HG02588 (cell line): ENCODE results near the gene ZNF283.
A peak's percentile ranks its signal among the peaks of the same experiment; 100 is the strongest.

Source experiments
- ATAC-seq: cut with Tn5 transposase; IDR thresholded peaks from one replicate; pipeline ENCODE4 v1.9.1; 2021; ENCODE audit warnings: mild to moderate bottlenecking, moderate library complexity; ENCODE audit not compliant: unreplicated experiment

The ZNF283 gene

DNA sequence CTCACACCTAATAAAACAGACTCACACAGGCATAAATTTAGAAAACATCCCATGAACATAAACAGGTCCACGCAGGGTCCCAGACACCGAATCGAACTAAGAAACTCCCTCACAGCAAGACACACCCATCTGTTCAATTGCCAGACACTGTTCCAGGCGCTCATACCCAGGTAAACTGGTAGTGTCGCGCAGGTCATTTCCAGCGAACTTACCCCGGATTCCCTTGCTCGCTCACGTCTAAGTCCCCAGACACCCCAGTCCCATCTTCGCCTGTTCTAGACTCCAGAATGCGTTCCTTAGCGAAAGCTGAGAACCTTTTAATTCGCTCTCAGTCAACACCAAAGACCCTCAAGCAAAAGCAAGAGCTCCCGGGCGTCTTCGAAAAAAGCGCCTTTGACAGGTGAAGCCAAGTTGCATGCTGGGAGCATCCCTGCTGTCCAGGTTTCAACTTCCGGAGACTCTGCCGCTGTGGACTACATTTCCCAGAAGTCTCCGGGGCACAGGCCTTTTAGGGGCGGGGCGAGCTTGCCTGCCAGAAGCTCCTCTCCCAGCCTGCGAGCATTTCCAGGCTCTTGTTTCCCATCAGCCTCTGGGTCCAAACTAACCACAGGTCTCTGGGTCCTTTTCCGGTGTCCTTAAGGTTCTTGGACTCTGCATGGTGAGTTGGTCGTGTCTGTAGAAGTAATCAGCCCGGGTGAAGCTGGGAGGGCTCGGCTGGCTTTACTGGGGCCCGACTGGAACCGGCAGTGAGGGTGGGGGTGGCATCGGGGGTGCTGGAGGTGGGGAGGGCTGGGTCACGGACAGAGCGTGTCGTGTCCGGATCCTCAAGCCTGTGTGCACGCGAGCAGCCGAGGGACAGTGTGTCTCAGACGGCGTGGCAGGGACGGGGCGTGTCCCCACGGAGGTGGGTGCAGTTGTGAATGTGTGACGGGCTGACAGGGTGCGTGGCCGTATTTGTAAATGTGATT is at the start of gene ZNF283:
TSS of gene ZNF283 (plus strand) at position 535 of the 968 bp plus-strand sequence. CDS start 6,184 bp downstream, outside the sequence.
- ATAC-seq, result peak; percentile 88

DNA sequence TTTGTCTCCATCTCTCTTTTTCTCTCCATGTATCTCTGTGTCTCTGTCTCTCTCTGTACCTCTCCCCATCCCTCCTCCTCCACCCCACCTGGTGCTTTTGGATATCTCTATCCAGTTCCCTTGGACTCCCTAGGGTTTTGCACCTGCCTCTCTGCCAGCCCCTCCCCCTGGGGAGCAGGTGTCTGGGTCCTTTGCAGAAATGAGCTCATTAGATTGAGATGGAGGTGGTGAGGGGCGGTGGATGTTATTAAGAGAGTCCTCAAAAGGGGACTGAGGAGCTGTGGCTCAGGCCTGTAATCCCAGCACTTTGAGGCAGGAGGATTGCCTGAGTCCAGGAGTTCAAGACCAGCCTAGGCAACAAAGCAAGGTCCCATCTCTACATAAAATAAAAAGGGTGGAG is 48.5 kb upstream of the ZNF283 start:
- no peak for ATAC-seq

DNA sequence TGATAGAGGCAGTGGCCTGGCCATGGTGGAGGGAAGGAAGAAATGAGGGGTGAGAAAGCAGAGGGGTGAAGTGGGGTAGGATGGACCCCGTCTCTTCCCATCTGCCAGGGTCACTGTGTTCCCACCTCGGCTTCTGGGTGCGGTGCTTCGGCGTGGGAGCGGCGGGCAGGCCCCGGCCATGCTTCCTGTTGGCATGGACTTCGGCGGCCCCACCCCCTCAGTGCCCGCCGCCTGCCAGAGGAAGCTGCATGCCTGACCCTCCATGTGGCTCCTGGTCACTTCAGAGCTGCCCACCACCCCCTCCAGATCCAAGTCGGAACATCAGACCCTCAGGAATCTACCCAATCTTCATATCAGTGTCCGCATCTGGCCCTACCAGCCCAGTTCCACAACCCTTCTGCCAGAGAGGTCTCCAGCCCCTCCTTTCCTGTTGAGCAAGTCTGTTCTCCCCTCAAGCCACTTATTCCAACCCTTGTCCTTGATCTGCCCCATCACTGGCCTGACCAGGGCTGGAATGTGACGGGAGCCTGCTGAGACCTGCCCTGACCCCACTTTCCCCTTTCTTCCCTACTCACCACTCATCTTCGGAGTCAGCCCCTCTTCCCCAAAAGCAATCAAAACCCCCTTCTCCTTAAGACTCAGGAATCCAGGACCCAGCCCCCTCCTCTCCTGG is 47.8 kb upstream of the ZNF283 start:
- no peak for ATAC-seq

DNA sequence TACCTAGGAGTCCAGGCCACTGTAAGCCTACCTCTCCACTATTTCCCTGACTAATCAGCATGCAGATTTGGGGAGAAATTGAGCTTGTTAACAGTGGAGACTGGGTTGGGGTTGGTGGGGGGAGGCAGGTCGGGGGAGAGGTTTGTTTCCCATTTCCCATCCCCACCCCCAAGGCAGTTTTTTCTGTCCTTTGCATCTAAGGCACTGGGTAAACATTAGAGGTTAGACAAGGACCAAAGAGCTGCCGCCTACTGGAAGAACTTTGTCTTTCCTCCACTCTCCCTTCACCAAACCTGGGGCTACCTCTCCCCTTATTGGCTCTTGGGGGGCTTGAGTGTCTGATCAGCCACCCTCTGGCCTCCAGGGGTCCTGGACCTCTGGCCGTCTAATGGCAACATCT is 47.3 kb upstream of the ZNF283 start:
- no peak for ATAC-seq

DNA sequence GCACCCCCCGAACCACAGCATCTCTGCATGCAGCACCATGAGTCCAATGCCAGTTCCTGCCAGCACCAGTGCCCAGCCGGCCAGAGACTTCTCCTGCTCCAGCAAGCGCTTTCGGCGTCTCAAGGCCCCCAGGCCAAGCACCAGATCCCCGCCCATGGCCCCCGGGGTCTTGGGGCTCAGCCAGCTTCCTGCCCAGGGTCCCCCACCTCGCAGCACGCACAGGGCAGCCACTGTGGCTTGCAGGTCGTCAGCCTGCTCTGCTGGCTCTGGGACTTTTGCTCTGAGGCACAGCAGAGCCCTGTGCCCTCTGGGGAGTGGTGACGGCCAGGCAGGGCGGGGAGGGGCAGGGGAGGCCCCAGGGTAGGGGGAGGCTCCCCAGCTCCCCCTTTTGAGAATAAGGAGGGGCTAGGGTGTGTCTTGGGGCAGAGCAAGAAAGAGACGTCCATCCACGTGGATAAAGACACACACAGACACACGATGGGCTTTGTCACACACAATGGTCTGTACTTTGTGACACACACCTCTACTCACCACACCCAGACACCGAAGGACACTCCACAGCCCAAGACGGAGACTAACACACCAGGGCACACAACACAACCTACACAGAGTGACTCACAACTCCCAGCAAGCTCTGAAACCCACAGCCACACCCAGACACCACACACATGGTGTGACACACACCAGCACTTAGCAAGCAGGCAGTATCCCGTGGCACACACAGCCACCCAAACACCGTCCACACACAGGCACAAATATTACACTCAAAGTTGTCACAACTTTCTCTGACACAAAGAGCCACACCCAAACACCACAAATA is 46.2 kb upstream of the ZNF283 start, which contains the start of gene KCNN4:
TSS of gene KCNN4 (minus strand) at position 268 of the 820 bp plus-strand sequence. CDS start at position 156, 112 bp downstream.
- peak; percentile 38 for ATAC-seq

DNA sequence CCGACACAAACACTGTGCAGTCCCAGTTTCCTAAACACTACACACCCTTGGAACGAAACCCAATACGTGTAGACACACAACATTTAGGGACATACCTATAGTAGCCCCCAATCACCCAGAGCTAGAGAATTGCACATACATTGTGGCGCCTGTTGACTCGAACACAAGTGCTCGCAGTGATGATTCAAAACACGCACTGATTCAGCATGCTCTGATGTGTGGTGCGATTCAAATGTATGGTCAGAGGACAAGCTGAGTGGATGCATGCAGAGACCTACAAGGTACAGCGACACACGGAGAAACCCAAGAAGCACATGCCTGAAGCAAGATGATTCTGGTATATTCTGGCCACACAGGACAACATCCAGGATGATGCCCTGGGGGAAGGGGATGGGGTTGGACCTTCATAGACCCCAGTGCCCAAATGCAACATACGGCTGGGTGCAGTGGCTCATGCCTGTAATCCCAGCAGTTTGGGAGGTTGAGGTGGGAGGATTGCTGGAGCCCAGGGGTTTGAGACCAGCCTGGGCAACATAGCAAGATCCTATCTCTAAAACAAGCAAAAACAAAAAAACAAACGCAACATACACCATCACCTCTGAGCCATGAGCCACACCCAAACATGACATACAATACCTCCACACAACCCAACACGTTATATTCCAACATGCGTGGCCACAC is 45.4 kb upstream of the ZNF283 start:
- ATAC-seq, result no peak

DNA sequence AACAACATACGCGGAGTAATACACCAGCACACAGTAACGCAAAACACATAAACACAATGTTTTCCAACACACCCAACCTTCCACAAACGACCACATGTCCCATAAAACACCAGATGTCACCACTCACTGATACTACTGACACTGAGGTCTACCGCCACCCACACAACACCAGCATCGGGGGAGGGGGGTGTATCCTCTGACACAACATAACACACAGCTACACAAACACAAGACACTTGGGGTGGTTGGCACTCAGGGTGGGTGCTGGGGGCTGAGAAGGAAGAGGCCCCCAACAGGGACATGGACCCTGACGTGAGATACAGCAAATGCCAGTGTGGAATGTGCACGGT is 44.8 kb upstream of the ZNF283 start:
- ATAC-seq, result no peak

DNA sequence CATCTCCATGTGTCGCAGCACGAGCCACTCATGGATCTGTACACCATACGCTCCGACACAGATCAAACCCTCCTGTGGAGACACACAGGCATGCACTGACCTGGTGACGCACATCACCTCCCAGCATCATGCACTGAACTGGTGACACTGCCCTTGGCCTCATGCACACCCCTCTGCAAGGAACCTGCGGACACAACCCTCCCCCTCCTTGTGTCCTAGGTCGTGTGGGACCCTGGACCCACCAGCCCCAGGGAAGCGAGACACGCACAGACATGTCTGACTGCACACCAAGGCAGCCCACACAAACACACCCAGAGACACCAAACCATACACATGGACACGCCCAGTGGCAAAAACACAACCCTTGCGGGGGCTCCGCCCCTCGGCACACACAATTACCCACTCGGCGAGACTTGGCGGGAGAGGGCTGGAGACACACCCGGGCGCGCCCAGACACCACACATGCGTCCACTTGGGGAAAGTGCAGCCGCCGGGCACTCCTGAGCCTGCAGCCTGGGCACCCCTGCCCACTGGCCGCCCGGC is 44.4 kb upstream of the ZNF283 start:
- no peak for ATAC-seq

DNA sequence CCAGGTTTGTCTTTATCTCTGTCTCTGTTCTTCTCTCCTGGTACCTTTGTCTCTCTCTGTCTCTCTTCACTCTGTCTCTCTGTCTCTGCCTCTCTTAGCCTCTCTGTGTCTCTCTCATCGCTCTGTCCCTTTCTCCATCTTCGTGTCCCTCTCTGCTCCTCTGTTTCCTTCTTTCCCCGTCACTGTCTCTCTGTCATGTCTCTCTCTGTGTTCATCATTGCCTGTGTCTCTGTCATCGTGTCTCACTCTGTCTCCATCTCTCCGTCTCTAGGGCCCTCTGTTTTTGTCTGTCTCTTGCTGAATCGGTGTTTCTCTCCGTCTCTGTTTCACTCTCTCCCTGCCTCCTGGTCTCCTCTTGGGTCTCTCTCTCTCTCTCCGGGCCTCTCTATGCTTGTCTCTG is 43.5 kb upstream of the ZNF283 start:
- no peak for ATAC-seq

DNA sequence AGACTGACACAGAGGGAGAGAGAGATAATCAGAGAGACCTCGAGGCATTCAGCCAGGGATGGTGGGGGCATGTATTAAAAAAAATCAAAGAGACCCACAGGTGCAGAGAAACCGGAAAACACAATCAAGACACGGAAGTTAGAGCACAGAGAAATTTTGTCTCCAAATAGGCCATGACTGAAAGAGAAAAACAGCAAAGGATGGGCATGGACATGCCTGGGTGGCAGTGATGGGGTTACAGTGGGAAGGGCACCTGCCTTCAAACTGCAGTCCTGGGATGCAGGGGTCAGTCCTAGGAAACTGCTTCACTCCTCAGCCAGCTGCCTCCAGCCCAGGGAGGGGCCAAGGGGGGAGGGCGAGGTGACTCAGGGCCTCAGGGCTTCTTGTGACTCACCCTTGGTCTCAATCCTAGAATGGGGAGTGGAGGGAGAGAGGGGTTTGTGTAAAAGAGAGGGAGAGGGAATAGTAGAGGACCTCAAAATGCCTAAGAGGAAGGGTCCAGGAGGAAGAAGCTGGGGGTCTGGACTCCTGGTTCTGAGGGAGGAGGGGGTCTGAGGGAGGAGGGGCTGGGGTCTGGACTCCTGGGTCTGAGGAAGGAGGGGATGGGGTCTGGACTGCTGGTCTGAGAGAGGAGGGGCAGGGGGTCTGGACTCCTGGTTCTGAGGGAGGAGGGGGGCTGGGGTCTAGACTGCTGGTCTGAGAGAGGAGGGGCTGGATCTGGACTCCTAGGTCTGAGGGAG is 42.7 kb upstream of the ZNF283 start:
- no peak for ATAC-seq

DNA sequence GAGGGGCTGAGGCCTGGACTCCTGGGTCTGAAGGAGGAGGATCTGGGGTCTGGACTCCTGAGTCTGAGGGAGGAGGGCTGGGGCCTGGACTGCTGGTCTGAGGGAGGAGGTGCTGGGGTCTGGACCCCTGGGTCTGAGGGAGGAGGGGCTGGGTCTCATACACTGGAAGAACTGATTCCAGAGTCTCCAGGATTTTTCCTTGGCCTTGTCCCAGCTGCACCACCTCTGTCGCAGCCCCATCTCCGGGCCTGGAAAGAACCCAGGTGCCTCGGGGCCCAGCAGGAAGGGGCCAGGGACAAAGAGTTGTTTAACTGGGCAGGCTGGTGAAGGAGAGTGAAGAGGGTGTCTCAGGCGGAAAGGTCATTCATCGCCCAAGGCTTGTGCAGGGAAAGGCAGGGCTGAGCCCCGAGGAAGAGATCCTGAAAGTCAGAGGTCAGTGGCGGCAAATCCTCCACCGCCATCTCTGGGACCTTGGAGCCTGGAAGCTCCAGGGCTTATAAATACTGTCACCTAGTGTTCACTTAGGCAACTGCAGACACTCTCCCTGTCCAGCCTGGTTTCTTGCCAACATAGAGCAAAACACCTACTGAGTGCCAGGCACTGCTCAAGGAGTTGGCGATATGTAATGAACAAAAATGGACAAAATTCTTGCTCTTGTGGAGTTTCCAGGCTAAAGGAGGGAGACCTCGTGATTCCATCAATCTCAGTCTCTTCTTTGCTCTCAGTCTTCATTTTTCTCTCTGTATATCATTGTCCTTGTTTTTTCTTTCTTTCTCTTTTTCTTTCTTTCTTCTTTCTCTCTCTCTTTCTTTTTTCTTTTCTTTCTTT is 41.9 kb upstream of the ZNF283 start:
- peak; percentile 38 for ATAC-seq

DNA sequence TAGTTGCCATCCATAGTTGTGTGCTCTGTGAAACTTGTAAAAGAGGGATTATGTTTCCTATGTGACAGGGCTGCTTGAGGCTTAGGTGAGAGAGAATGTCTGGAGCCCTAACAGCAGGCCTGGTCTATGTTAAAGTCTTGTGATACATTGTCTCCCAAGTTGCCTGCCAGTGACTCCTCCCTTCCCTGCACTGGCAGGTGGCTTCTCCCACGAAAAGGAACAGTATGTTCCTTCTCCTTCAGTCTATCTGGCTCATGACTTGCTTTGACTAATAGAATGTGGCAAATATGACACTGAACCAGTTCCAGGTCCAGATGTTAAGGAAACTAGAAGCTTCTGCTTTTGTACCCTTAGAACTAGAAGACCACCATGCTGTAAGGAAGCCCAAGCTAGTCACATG is 40.5 kb upstream of the ZNF283 start:
- ATAC-seq, result no peak

DNA sequence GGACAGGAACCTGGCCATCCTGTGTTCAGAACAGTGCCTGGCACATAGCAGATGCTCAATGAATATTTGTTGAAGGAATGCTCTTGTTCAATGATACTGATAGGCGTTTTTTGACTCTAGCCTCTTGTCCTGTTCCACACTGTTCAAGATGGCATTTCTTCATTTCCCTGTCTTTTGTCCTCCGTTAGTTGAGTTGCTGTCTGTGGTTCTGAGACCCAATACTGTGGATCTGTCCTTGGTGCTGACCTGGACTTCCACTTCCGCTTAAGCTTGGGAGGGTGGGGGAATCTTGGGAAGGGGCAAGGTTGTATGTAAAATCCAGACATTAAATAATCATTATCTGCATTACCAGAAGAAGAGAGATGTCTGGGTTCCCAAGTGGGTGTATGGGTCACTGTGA is 38.1 kb upstream of the ZNF283 start:
- no peak for ATAC-seq

DNA sequence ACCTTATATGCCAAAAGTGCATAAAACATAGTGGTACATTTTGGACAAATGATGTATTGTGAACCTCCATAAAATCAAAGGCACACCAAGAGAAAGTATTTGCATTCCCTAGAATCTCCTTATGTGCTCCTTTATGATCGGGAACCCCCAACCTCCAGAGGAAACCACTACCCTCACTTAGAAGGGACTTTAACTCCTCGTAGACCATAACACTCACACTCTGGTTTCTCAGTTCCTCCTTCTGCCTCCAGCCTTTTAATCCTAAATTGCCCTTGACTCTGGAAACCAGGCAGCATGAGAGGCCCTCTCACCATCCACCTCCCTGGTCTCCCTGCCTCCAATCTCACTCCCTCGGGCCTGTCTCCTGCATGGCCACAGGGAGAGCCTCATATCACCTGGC is 36.5 kb upstream of the ZNF283 start:
- ATAC-seq, result no peak

DNA sequence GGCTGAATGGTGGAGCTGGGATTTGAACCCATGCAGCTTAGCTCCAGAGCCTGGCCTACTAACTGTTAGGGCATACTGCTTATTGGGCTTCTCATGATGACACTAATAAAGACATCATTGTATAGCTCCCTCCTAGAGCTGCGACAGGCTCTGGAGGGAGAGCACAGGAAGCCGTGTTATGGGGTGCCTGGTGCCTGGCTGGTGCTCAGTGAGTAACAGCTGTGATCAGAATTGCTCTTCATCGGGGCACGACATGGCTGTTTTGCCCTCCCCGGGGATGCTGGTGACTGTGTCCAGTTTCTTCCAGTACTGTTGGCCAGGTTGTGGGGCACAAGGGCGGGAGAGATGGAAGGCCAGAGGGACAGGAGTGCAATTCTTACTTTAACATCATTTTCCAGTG is 30.0 kb upstream of the ZNF283 start:
- no peak for ATAC-seq

DNA sequence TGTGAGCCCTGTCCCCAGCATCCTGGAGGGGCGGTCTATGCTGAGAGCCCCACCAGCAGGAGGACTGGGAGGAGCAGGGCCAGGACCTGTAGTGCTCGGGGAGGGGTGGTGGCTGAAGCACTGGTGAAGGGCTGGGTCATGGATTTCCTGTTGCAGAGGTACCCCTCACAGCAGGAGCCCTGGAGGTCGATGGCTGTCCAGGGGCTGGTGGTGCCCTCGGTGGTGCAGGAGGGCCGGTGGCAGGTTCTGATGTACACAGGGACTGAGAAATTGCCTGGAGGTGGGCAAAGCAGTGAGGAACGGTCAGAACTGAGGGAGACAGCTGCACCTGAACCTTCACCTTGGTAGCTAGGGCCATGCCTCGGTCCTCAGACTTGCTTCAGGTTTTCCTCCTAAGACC is 29.6 kb upstream of the ZNF283 start:
- ATAC-seq, result no peak

DNA sequence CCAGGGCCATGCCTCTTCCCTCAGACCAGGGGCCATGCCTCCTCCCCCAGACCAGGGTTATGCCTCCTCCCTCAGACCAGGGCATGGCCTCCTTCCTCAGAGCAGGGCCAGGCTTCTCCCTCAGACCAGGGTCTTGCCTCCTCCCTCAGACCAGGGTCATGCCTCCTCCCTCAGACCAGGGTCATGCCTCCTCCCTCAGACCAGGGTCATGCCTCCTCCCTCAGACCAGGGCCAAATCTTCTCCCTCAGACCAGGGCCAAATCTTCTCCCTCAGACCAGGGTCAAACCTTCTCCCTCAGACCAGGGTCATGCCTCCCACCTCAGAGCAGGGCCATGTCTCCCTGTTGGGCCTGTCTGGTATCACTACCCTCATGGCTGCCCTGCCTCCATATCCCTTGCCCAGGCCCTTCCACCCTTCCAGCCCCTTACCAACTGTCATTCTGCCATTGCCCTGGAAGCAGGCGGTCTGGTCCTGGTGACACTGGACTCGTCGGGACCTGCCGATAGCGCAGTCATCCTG is 29.0 kb upstream of the ZNF283 start:
- no peak for ATAC-seq

DNA sequence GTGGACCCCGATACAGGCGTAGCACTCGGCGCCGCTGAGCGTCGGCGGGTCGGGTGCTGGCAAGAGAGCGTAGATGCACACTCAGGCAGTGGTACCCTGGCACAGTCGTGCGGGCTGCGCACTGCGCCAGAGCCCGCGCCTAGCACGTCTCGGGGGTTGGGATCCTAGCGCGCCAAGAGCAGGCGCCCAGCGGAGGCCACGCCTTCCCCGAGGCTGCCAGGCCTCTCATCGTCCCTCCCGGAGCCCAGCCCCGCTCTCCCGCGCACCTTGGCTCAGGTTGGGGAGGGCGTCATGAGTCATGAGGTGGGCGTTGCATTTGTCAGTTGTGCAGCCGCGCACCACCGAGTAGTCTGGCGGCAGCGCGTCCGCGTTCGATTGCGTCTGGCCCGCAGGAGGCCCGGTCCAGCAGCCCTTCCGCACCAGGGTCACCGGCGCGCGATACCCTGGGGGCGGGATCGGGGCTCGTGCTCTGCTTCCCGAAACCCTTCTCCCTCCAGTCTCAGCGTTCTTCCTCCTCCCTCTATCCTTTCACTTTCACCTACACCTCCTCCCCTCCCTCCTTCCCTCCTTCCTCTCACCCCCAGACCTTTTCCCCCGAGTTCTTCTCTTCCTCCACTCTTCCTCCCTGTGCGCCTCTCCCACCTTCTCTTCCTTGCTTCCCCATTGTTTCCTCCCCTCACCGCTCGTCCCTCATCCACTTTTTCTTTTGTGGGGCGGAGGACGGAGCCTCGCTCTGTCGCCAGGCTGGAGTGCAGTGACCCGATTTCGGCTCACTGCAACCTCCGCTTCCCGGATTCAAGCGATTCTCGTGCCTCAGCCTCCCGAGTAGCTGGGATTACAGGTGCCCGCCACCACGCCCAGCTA is 28.3 kb upstream of the ZNF283 start:
- no peak for ATAC-seq
